GM12878 (cell line): Measurements from ENCODE around the gene KRT71. TPM values are rescaled to one million over a fixed set of nuclear protein-coding genes. Genes with fewer than 3 reads are reported as not detected.

Source experiments
- ATF3 ChIP-seq: IDR thresholded peaks from 2 replicates; pipeline ENCODE4 v1.6.1; 2011; ENCODE audit warnings: low read depth, mild to moderate bottlenecking, low read length, moderate library complexity, borderline replicate concordance; ENCODE audit errors: extremely low read depth
- CREM ChIP-seq: IDR thresholded peaks from 2 replicates; pipeline ENCODE4 v1.6.1; 2014; ENCODE audit warnings: antibody characterized with exemption, low read depth
- CTCF ChIP-seq, 3 experiments: IDR thresholded peaks in 2 of 3; conservative IDR thresholded peaks in 1 of 3; 2 replicates each; pipeline ENCODE4 v1.5.1; 2011; ENCODE audit warnings: low read depth in 3 of 3, low read length in 3 of 3, mild to moderate bottlenecking in 3 of 3, control low read depth in 2 of 3, moderate library complexity in 2 of 3, inconsistent platforms in 1 of 3, mixed read lengths in 1 of 3; ENCODE audit not compliant: control insufficient read depth in 2 of 3, insufficient read depth in 1 of 3; ENCODE audit errors: extremely low read depth in 1 of 3
- HDAC2 ChIP-seq: fragments of 200-600 bp; sonication (generic); IDR thresholded peaks from 2 replicates; pipeline ENCODE4 v1.6.1; 2017
- JUND ChIP-seq: IDR thresholded peaks from 2 replicates; pipeline ENCODE4 v1.6.1; 2012; ENCODE audit warnings: low read depth, mild to moderate bottlenecking, low read length, improper control_type of control experiment, moderate library complexity
- KAT2A ChIP-seq: conservative IDR thresholded peaks from 2 replicates; pipeline ENCODE4 v1.6.1; 2011; ENCODE audit warnings: low read depth, low read length; ENCODE audit not compliant: control insufficient read depth
- MEF2B ChIP-seq: fragments of 450-650 bp; IDR thresholded peaks from 2 replicates; pipeline ENCODE4 v1.6.1; 2018; ENCODE audit warnings: mild to moderate bottlenecking, moderate library complexity; ENCODE audit not compliant: partially characterized antibody, poor library complexity, severe bottlenecking
- NFXL1 ChIP-seq: fragments of 450-650 bp; IDR thresholded peaks from 2 replicates; pipeline ENCODE4 v1.6.1; 2017; ENCODE audit warnings: antibody characterized with exemption, mild to moderate bottlenecking, borderline replicate concordance
- NR2C1 ChIP-seq: fragments of 450-650 bp; IDR thresholded peaks from 2 replicates; pipeline ENCODE4 v1.6.1; 2017; ENCODE audit warnings: antibody characterized with exemption, mild to moderate bottlenecking, moderate library complexity
- PBX3 ChIP-seq: IDR thresholded peaks from 2 replicates; pipeline ENCODE4 v1.6.1; 2011; ENCODE audit warnings: mild to moderate bottlenecking, low read depth, low read length, moderate library complexity; ENCODE audit not compliant: insufficient replicate concordance
- RCOR1 ChIP-seq: conservative IDR thresholded peaks from 2 replicates; pipeline ENCODE4 v1.6.1; 2012; ENCODE audit warnings: low read depth, low read length, improper control_type of control experiment
- polyA plus RNA-seq, 11 experiments: library from polyadenylated mRNA; depleted of rRNA in 4 of 11; unstranded in 6 of 11; stranded (reverse) in 5 of 11; fragments of >200 nt; fragmentation: Nextera tagmentation in 4 of 11; fragmentation: Illumina TruSeq in 1 of 11; extraction: Ambion mirVana in 4 of 11; extraction: Trizol in 1 of 11; gene quantifications; 1 replicate in 1 of 11; 2 replicates in 10 of 11; pipeline versions ENCODE4 v1.2.1 to v1.2.3, GENCODE V29; 2011 to 2016; ENCODE audit warnings: inconsistent platforms in 2 of 11, missing spikeins in 2 of 11, low read depth in 1 of 11
- total RNA-seq, 4 experiments: library from RNA; depleted of rRNA in 3 of 4; stranded (reverse); fragments of >200 nt in 3 of 4; fragmentation: Illumina TruSeq in 1 of 4; extraction: Trizol in 1 of 4; gene quantifications; 2 replicates each; pipeline versions ENCODE4 v1.2.1 to v1.2.3, GENCODE V29; 2013 to 2021

The KRT71 gene
- total and polyA plus RNA-seq, 10 of the 15 experiments (the other 5 are each of a cell fraction or from before 2014, with no cell fraction given) = not detected

GRCh38 chr12:52514471-52515318, 38.2 kb downstream of the KRT71 start (continued):
- TF ChIP-seq JUND (no peak), MEF2B (no peak), PBX3 (no peak), NFXL1 (no peak), CTCF (IDR thresholded peaks at IDR 0.05 in 2 of 3, conservative IDR thresholded peaks at IDR 0.05 in 1 of 3; ENCODE audit: control insufficient read depth in 2 of 3, extremely low read depth in 1 of 3, insufficient read depth in 1 of 3, low read depth in 3 of 3, low read length in 3 of 3) (no peak), ATF3 (no peak), CREM (no peak), RCOR1 (no peak), HDAC2 (no peak), NR2C1 (no peak), KAT2A (no peak)
- TF ChIP-seq, all 136 proteins: peak for 0
